OCI-LY3 (cell line): ENCODE measurements around the gene CCDC178.

ENCODE experiments used
- EZH2phosphoT487 ChIP-seq: fragments of 200-600 bp; shearing (Covaris generic); IDR thresholded peaks from 2 replicates; pipeline ENCODE4 v1.6.1; 2018; ENCODE audit warnings: antibody characterized with exemption, mixed run types, low read depth
- TF ChIP-seq, protein P1 (sequence below): fragments of 200-600, 300-600 bp; sonication (generic); IDR thresholded peaks from 2 replicates; pipeline ENCODE4 v1.5.1; 2014; ENCODE audit warnings: antibody characterized with exemption, low read length, low read depth

- TF ChIP-seq, protein P1, sequence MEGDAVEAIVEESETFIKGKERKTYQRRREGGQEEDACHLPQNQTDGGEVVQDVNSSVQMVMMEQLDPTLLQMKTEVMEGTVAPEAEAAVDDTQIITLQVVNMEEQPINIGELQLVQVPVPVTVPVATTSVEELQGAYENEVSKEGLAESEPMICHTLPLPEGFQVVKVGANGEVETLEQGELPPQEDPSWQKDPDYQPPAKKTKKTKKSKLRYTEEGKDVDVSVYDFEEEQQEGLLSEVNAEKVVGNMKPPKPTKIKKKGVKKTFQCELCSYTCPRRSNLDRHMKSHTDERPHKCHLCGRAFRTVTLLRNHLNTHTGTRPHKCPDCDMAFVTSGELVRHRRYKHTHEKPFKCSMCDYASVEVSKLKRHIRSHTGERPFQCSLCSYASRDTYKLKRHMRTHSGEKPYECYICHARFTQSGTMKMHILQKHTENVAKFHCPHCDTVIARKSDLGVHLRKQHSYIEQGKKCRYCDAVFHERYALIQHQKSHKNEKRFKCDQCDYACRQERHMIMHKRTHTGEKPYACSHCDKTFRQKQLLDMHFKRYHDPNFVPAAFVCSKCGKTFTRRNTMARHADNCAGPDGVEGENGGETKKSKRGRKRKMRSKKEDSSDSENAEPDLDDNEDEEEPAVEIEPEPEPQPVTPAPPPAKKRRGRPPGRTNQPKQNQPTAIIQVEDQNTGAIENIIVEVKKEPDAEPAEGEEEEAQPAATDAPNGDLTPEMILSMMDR: no peak
- no peak for TF ChIP-seq EZH2phosphoT487
These were observed 502.9 kb downstream of the CCDC178 start for GRCh38 chr18:32937597-32937996.
